Natural killer cell treated with Interleukin-12 subunit alpha and Interleukin-12 subunit beta and Interleukin-15 and Interleukin-18, amount 100 ng/mL, for 72 hours (primary cell): ENCODE results near the gene CNN2. TPM values are rescaled to one million over a fixed set of nuclear protein-coding genes. Genes with fewer than 3 reads are reported as not detected.

Experiments used
- ATAC-seq, 2 donors: fragments of 150-1000 bp; cut with Tn5 transposase in 1 of 2; sonication (Bioruptor Pico), chemical (Tn5 transposase) in 1 of 2; 2 replicates each; pipeline ENCODE4 v1.10.0; 2021
- DNase-seq: peaks from one replicate; pipeline ENCODE4 v3.0.0; 2022; ENCODE audit warnings: low spot score
- H3K27ac Mint-ChIP-seq, 2 donors: 1 replicate in 1 of 2; 2 replicates in 1 of 2; pipeline ENCODE4 v1.8.0; 2022; ENCODE audit warnings: mixed read lengths in 2 of 2, mild to moderate bottlenecking in 1 of 2, moderate library complexity in 1 of 2
- H3K27me3 Mint-ChIP-seq, 2 donors: 1 replicate in 1 of 2; 2 replicates in 1 of 2; pipeline ENCODE4 v1.8.0; 2022; ENCODE audit warnings: mixed read lengths in 2 of 2
- H3K36me3 Mint-ChIP-seq: one replicate; pipeline ENCODE4 v1.8.0; 2022; ENCODE audit warnings: mixed read lengths
- H3K4me1 Mint-ChIP-seq, 2 donors: 1 replicate in 1 of 2; 2 replicates in 1 of 2; pipeline ENCODE4 v1.8.0; 2022; ENCODE audit warnings: low read depth in 2 of 2, mixed read lengths in 2 of 2, mild to moderate bottlenecking in 1 of 2
- H3K4me3 Mint-ChIP-seq: one replicate; pipeline ENCODE4 v1.8.0; 2022; ENCODE audit warnings: mixed read lengths
- H3K9me3 Mint-ChIP-seq: 2 replicates; pipeline ENCODE4 v1.8.0; 2022; ENCODE audit warnings: mixed read lengths
- total RNA-seq, 2 donors: library from RNA; stranded (reverse); gene quantifications; one replicate each; pipeline ENCODE4 v1.2.3, GENCODE V29; 2022

The CNN2 gene
- total RNA-seq, 2 donors from 2014 or later, result 119 to 141 TPM

DNA sequence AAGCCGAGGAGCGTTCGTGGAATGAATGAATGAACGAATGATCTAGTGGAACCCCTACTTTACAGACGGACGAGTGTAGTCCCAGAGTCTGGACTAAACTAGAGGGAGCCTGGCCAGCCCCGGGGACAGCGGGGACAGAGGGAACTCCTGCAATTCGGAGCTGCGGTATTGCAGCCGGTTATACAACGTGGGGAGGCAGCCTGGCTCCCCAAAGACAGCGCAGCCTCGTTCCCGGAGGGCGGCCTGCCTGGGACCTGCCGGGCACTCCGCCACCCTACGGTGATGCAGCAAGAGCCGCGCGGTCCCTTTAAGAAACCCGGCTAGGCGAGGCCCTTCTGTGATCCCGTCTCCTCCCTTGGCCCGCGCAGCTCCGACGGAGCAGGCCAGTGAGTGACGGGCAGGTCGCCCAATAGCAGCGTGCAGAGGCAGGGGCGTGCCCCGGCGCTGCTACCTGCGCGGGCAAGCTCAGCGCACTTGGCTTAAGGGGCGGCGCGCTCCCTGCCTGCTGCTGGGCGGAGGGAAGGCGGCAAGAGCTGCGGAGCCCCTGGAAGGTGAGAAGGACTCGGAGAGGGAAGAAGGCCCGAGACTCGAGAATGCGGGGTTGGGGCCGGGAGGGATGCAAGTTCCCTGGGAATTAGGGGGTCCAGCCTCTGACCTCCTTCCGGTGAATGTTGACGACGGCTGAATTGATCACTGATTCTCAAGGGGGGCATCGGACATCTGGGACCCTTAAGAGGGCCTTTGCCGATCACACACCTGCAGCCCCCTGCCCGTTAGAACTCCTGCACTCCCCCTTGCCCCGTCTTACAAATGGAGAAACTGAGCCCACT lies 13.5 kb downstream of the CNN2 start, which contains the start of gene ABCA7:
ABCA7 (plus strand) TSS at position 462 of the 830 bp plus-strand sequence. CDS start 1,255 bp downstream, outside the sequence.
- ATAC-seq (peak; percentile 97 to 98), DNase-seq (peak; percentile 99)
- Mint-ChIP-seq H3K27me3 (no peaks in the 10 kb centered on the region), H3K4me1 (peaks cover 29 to 39% of the 10 kb centered on the region in 2 donors), H3K4me3 (peak within 1 kb of the TSS; percentile 95), H3K36me3 (no peaks in the 10 kb centered on the region), H3K9me3 (no peaks in the 10 kb centered on the region), H3K27ac (peak within 1 kb of the TSS; percentile 80 to 96)

DNA sequence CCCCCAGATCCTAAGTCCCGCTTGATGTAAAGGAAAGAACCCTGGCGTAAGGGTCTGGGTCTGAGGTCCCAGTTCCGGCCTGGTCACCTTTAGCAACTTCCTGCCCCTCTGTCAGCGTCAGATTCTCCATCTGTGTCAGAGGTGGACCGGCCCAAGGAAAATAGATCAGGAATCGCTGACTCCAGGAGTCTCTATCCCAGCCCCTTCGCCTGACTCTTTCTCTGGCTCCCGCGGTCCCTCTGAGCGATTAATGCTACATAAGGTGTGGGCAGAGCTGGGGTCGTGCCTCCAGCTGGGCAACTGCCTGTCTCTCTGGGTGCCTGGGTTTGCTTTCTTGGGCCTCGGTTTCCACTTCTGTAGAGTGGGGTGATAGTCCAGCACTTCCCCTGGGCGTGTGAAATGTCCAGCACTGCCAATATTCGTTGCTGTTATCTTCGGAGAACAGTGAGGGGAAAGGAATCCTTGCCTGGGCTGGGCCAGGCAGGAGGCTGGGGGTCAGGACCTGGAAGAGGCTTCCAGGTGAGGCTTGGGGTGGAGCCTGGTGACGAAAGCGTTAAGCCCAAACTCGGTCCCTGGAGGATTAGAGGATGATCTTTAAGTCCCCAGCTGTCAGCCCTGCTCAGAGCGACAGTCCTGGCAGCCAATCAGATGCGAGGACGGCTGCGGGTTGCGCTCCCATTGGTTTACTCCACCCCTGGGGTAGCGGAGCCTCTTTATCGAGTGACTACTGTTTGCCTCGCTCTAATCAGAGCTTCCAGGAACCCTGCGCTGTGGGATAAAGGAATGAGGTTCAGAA lies 14.3 kb downstream of the CNN2 start:
- Mint-ChIP-seq H3K27me3 (no peaks in the 10 kb centered on the region), H3K27ac (peak overlapping the region; percentile 80 to 96), H3K9me3 (no peaks in the 10 kb centered on the region), H3K4me1 (peaks cover 29 to 36% of the 10 kb centered on the region in 2 donors), H3K4me3 (peak overlapping the region; percentile 95), H3K36me3 (no peaks in the 10 kb centered on the region)
- DNase-seq (peak; percentile 94), ATAC-seq (peak; percentile 78 to 79)

DNA sequence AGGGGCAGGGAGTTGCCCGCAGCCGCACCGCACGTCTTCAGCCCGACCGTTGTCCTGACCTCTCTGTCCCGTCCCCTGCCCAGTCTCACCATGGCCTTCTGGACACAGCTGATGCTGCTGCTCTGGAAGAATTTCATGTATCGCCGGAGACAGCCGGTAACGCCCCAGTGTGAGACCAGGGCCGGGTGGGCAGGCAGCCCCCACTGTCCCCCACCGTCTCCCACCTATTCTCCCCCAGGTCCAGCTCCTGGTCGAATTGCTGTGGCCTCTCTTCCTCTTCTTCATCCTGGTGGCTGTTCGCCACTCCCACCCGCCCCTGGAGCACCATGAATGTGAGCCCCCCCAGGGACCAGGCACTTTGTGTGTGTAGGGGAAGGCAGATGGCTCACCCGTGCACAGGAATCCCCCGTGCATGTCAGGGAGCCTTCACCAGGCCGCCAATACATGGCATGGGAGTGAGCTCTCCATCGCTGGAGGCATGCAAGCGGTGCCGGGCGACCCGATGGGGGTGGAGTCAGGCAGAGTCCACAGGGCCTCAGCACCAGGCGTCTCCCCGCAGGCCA lies 14.9 kb downstream of the CNN2 start:
- no peaks in the 10 kb centered on the region for H3K27me3 Mint-ChIP-seq
- DNase-seq (no peak), ATAC-seq (no peak)
- H3K4me3 Mint-ChIP-seq, result peak overlapping the region; percentile 95
- H3K9me3 Mint-ChIP-seq, result no peaks in the 10 kb centered on the region
- no peaks in the 10 kb centered on the region for H3K36me3 Mint-ChIP-seq
- peaks cover 29 to 35% of the 10 kb centered on the region in 2 donors for H3K4me1 Mint-ChIP-seq
- peak overlapping the region; percentile 80 to 96 for H3K27ac Mint-ChIP-seq

DNA sequence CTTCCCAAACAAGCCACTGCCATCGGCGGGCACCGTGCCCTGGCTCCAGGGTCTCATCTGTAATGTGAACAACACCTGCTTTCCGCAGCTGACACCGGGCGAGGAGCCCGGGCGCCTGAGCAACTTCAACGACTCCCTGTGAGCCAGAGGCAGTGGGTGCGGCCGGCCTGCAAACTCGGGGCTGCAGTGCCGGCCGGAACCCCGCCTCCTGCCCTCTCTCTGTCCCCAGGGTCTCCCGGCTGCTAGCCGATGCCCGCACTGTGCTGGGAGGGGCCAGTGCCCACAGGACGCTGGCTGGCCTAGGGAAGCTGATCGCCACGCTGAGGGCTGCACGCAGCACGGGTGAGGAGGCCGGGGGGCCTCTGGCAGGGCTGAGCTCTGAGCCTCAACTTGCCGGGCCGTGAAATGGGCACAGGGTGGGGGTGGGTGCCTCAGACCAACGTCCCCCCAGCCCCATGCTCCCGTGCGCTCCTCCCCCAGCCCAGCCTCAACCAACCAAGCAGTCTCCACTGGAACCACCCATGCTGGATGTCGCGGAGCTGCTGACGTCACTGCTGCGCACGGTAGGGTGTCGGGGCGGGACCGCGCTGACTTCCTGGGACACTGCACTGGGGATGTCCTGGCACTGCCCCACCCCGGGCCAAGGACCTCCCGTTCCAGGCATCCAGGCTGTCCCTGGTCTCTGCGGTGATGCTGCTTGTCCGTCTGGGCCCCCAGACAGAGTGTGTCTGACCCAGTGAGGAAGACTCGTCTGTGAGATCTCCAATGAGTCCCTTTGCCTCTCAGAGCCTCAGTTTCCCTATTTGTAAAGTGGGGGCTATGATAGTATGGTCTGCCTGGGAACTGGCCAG lies 15.7 kb downstream of the CNN2 start:
- H3K27me3 Mint-ChIP-seq, result no peaks in the 10 kb centered on the region
- no peaks in the 10 kb centered on the region for H3K36me3 Mint-ChIP-seq
- no peaks in the 10 kb centered on the region for H3K9me3 Mint-ChIP-seq
- no peak overlapping the region for H3K27ac Mint-ChIP-seq
- peak overlapping the region; percentile 17 for H3K4me3 Mint-ChIP-seq
- H3K4me1 Mint-ChIP-seq, result peaks cover 29 to 32% of the 10 kb centered on the region in 2 donors
- ATAC-seq (no peak), DNase-seq (no peak)

DNA sequence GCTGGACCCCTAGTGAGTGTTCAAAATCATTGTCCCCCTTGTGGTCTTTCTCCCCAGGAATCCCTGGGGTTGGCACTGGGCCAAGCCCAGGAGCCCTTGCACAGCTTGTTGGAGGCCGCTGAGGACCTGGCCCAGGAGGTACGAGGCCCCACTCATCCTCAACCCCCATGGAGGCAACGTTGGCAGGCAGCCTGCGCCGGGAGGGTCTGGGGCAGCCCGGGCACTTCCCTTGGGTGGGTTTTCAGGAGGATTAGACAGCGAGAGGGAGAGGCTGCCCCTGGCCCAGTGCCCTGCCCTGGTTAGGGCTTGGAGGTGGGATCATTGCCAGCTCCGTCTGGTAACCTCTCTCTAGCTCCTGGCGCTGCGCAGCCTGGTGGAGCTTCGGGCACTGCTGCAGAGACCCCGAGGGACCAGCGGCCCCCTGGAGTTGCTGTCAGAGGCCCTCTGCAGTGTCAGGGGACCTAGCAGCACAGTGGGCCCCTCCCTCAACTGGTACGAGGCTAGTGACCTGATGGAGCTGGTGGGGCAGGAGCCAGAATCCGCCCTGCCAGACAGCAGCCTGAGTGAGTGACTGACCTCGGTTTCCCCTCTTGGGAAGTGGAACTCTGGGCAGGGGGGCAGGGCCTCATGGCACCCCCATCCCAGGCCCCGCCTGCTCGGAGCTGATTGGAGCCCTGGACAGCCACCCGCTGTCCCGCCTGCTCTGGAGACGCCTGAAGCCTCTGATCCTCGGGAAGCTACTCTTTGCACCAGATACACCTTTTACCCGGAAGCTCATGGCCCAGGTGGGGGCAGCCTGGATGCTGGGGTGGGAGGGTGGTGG lies 16.5 kb downstream of the CNN2 start:
- DNase-seq, result no peak
- H3K27me3 Mint-ChIP-seq, result no peaks in the 10 kb centered on the region
- H3K4me1 Mint-ChIP-seq, result peaks cover 23 to 26% of the 10 kb centered on the region in 2 donors
- no peak overlapping the region for H3K27ac Mint-ChIP-seq
- peak overlapping the region; percentile 17 for H3K4me3 Mint-ChIP-seq
- ATAC-seq, result no peak
- no peaks in the 10 kb centered on the region for H3K36me3 Mint-ChIP-seq
- no peaks in the 10 kb centered on the region for H3K9me3 Mint-ChIP-seq

DNA sequence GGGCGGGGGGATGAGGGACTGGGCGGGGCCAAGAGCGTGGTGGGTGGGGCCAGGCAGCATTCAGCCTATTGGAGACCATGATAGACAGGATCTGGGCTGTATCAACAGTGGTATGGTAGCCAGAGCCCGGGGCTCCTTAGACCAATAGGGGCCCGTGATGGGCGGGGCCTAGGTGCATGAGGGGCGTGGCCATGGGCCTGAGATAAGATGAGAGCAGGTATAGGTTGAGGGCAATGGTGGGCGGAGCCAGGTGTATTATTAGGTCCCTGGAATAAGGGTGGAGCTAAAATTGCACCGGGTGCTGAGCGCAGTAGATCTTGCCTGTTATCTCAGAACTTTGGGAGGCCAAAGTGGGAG lies 18.8 kb downstream of the CNN2 start:
- ATAC-seq, result peak; percentile 67 to 78
- no peak overlapping the region for H3K27ac Mint-ChIP-seq
- DNase-seq, result no peak
- peaks cover 6% of the 10 kb centered on the region in 2 donors for H3K4me1 Mint-ChIP-seq
- H3K4me3 Mint-ChIP-seq, result no peak overlapping the region
- no peaks in the 10 kb centered on the region for H3K27me3 Mint-ChIP-seq
- no peaks in the 10 kb centered on the region for H3K36me3 Mint-ChIP-seq
- no peaks in the 10 kb centered on the region for H3K9me3 Mint-ChIP-seq

DNA sequence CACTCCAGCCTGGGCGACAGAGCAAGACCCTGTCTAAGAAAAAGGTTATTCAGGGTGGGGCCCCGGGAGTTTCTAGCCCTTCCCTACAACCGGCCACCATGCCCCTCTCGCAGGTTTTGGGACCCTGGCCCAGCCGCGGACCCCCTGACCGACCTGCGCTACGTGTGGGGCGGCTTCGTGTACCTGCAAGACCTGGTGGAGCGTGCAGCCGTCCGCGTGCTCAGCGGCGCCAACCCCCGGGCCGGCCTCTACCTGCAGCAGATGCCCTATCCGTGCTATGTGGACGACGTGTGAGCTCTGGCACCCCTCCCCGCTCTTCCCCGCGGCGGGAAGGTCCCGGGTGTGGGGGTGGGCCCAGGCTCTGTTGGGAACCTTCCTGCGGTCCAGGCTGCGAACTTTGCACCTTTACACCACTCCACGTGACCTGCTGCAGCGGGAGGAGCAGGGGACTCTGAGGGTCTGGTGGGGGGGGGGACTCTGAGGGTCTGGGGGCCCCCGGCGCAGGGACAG lies 19.8 kb downstream of the CNN2 start:
- Mint-ChIP-seq H3K27me3 (no peaks in the 10 kb centered on the region), H3K4me3 (no peak overlapping the region), H3K36me3 (no peaks in the 10 kb centered on the region), H3K27ac (no peak overlapping the region), H3K9me3 (no peaks in the 10 kb centered on the region), H3K4me1 (no peaks in the 10 kb centered on the region)
- ATAC-seq (no peak), DNase-seq (no peak)

DNA sequence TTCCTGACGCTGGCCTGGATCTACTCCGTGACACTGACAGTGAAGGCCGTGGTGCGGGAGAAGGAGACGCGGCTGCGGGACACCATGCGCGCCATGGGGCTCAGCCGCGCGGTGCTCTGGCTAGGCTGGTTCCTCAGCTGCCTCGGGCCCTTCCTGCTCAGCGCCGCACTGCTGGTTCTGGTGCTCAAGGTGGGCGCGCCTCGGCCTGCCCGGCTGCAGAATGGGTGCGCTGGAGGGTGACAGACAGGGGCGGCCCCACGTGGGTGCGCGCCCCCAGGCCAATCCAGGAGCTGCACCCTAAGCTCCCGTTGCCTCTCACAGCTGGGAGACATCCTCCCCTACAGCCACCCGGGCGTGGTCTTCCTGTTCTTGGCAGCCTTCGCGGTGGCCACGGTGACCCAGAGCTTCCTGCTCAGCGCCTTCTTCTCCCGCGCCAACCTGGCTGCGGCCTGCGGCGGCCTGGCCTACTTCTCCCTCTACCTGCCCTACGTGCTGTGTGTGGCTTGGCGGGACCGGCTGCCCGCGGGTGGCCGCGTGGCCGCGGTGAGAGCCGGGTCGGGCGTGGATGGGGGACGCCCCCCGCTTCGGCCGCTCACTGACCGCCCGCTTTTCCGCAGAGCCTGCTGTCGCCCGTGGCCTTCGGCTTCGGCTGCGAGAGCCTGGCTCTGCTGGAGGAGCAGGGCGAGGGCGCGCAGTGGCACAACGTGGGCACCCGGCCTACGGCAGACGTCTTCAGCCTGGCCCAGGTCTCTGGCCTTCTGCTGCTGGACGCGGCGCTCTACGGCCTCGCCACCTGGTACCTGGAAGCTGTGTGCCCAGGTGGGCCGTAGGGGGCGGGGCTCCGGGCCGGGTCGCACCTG lies 20.7 kb downstream of the CNN2 start:
- no peaks in the 10 kb centered on the region for H3K36me3 Mint-ChIP-seq
- no peak for ATAC-seq
- H3K27me3 Mint-ChIP-seq, result no peaks in the 10 kb centered on the region
- H3K9me3 Mint-ChIP-seq, result no peaks in the 10 kb centered on the region
- no peaks in the 10 kb centered on the region for H3K4me1 Mint-ChIP-seq
- no peak for DNase-seq
- no peak overlapping the region for H3K27ac Mint-ChIP-seq
- no peak overlapping the region for H3K4me3 Mint-ChIP-seq

DNA sequence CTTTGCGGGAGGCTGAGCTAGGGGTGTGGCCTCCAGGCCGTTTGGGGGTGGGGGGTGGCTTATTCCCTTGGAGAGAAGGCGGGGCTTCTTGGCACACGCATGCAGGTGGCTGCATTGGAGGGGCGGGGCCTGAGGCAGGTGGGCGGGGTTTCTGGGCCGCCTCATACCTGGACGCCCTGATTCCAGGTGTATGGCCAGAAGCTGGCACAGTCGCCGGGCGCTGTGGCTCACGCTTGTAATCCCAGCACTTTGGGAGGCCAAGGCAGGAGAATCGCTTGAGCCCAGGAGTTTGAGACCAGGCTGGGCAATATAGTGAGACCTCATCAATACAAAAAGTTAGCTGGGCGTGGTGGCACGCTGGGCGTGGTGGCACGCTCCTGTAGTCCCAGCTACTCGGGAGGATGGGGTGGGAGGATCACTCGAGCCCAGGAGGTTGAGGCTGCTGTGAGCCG lies 21.3 kb downstream of the CNN2 start:
- H3K27me3 Mint-ChIP-seq, result no peaks in the 10 kb centered on the region
- no peak for DNase-seq
- no peaks in the 10 kb centered on the region for H3K9me3 Mint-ChIP-seq
- H3K4me1 Mint-ChIP-seq, result peaks cover 0 to under 1% of the 10 kb centered on the region in 2 donors
- no peak overlapping the region for H3K27ac Mint-ChIP-seq
- ATAC-seq, result no peak
- H3K4me3 Mint-ChIP-seq, result no peak overlapping the region
- no peaks in the 10 kb centered on the region for H3K36me3 Mint-ChIP-seq

DNA sequence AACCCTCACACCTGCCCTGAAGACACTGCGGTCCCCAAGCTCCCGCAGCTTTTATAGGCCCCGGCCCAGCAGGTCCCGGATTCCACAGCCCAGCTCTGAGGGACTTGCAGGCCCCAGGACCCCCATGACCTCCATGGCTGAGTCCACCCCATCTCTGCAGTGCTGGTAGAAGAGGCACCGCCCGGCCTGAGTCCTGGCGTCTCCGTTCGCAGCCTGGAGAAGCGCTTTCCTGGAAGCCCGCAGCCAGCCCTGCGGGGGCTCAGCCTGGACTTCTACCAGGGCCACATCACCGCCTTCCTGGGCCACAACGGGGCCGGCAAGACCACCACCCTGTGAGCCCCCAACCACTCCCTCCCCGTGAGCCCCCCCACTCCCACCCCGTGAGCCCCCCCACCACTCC lies 22.7 kb downstream of the CNN2 start:
- H3K27me3 Mint-ChIP-seq, result no peaks in the 10 kb centered on the region
- no peak for DNase-seq
- ATAC-seq, result no peak
- H3K27ac Mint-ChIP-seq, result no peak overlapping the region
- H3K9me3 Mint-ChIP-seq, result no peaks in the 10 kb centered on the region
- peaks cover 0 to 3% of the 10 kb centered on the region in 2 donors for H3K4me1 Mint-ChIP-seq
- H3K4me3 Mint-ChIP-seq, result no peak overlapping the region
- no peaks in the 10 kb centered on the region for H3K36me3 Mint-ChIP-seq

DNA sequence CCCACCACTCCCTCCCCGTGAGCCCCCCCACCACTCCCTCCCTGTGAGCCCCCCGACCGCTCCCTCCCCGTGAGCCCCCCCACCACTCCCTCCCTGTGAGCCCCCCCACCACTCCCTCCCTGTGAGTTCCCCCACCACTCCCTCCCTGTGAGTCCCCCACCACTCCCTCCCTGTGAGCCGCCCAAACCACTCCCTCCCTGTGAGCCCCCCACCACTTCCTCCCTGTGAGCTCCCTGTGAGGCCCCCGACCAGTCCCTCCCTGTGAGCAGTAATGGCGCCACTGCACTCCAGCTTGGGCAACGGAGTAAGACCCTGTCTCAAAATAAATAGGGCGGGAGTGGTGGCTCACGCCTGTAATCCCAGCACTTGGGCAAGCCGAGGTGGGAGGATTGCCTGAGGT lies 23.4 kb downstream of the CNN2 start:
- ATAC-seq (no peak), DNase-seq (no peak)
- peaks cover 0 to 3% of the 10 kb centered on the region in 2 donors for H3K4me1 Mint-ChIP-seq
- H3K9me3 Mint-ChIP-seq, result no peaks in the 10 kb centered on the region
- no peak overlapping the region for H3K27ac Mint-ChIP-seq
- H3K4me3 Mint-ChIP-seq, result no peak overlapping the region
- no peaks in the 10 kb centered on the region for H3K27me3 Mint-ChIP-seq
- H3K36me3 Mint-ChIP-seq, result no peaks in the 10 kb centered on the region
